Ascending aorta (tissue), 2 donors: ENCODE measurements around the gene ANKS6. TPM values are rescaled to one million over a fixed set of nuclear protein-coding genes. Genes with fewer than 3 reads are reported as not detected.

Experiments used
- DNase-seq, 2 donors: peaks; one replicate each; pipeline ENCODE4 v3.0.0-alpha.2; 2019; ENCODE audit warnings: low spot score in 2 of 2
- H3K27ac ChIP-seq, 2 donors: fragments of 200-600 bp; sonication (generic); one replicate each; pipeline ENCODE4 v1.5.1; 2016 to 2017; ENCODE audit warnings: mild to moderate bottlenecking in 1 of 2
- H3K27me3 ChIP-seq: fragments of 200-600 bp; sonication (generic); one replicate; pipeline ENCODE4 v1.5.1; 2017
- H3K36me3 ChIP-seq, 2 donors: fragments of 200-600 bp; sonication (generic); one replicate each; pipeline ENCODE4 v1.5.1; 2016
- H3K4me1 ChIP-seq, 2 donors: fragments of 200-600 bp; sonication (generic); one replicate each; pipeline ENCODE4 v1.5.1; 2016 to 2017; ENCODE audit warnings: mild to moderate bottlenecking in 1 of 2
- H3K4me3 ChIP-seq, 2 donors: fragments of 200-600 bp; sonication (generic); one replicate each; pipeline ENCODE4 v1.5.1; 2016 to 2017; ENCODE audit warnings: mild to moderate bottlenecking in 1 of 2
- H3K9me3 ChIP-seq, 2 donors: fragments of 200-600 bp; sonication (generic); one replicate each; pipeline ENCODE4 v1.5.1; 2016
- CTCF ChIP-seq, 3 experiments: fragments of 200-600 bp in 2 of 3; fragments of 450-650 bp in 1 of 3; sonication (generic) in 2 of 3; IDR thresholded peaks; one replicate each; pipeline ENCODE4 v1.5.1; 2016 to 2019; ENCODE audit warnings: antibody characterized with exemption in 3 of 3, mild to moderate bottlenecking in 1 of 3, moderate library complexity in 1 of 3
- intact Hi-C: fragments of 100-400 bp; cut with DNase I; formaldehyde crosslinking; loops from one replicate; pipeline ENCODE4 v1.15.1; 2023
- total RNA-seq: library from RNA; depleted of rRNA; stranded (reverse); fragments of >200 nt; gene quantifications from one replicate; pipeline ENCODE4 v1.1.0, GENCODE V29; 2016

Gene ANKS6
- total RNA-seq = 13.0 TPM

- Histone ChIP-seq H3K4me1 (peaks cover 0 to 10% of the 10 kb centered on the region in 2 donors), H3K36me3 (no peaks in the 10 kb centered on the region), H3K27me3 (no peaks in the 10 kb centered on the region), H3K9me3 (no peaks in the 10 kb centered on the region), H3K27ac (peak within 1 kb of the TSS; percentile 67 to 70), H3K4me3 (peak within 1 kb of the TSS; percentile 72)
- intact Hi-C loops = loop anchor here (2.0 to 10.0 kb wide), 7 partner anchors 192 to 1631 kb away; partner anchors contain the start of genes ANP32B, ERP44, INVS and MSANTD3
- TF ChIP-seq CTCF (IDR thresholded peaks at IDR 0.05) = peak in 1 of 3 experiments; percentile 79
- peak; percentile 19 to 89 for DNase-seq
These were observed at the start of gene ANKS6 for GRCh38 chr9:98796364-98797101. Gene ANKS6 (minus strand): TSS chr9:98796555. CDS start chr9:98796491, 64 bp downstream.

- no peak for DNase-seq
- Histone ChIP-seq H3K27me3 (no peaks in the 10 kb centered on the region), H3K4me3 (no peak overlapping the region), H3K36me3 (no peaks in the 10 kb centered on the region), H3K9me3 (no peaks in the 10 kb centered on the region), H3K4me1 (no peaks in the 10 kb centered on the region), H3K27ac (no peak overlapping the region)
- TF ChIP-seq CTCF (IDR thresholded peaks at IDR 0.05) = no peak
- intact Hi-C loops = loop anchor here (5.0 kb wide), 1 partner anchor 296 kb away; no protein-coding TSS in a partner anchor
These were observed 49.7 kb upstream of the ANKS6 start for GRCh38 chr9:98846081-98846480.

GRCh38 chr9:98842510-98842909 lies 46.2 kb upstream of the ANKS6 start:
- no peak overlapping the region for H3K27ac ChIP-seq
- no peaks in the 10 kb centered on the region for H3K27me3 ChIP-seq
- no peaks in the 10 kb centered on the region for H3K9me3 ChIP-seq
- no peak for TF ChIP-seq CTCF (IDR thresholded peaks at IDR 0.05)
- intact Hi-C loops = no loop called here
- no peaks in the 10 kb centered on the region for H3K36me3 ChIP-seq
- no peak for DNase-seq
- H3K4me3 ChIP-seq = no peak overlapping the region
- H3K4me1 ChIP-seq = no peaks in the 10 kb centered on the region

GRCh38 chr9:98839724-98840123 lies 43.4 kb upstream of the ANKS6 start:
- no peak for TF ChIP-seq CTCF (IDR thresholded peaks at IDR 0.05)
- Histone ChIP-seq H3K4me1 (no peaks in the 10 kb centered on the region), H3K27me3 (no peaks in the 10 kb centered on the region), H3K27ac (no peak overlapping the region), H3K36me3 (no peaks in the 10 kb centered on the region), H3K9me3 (no peaks in the 10 kb centered on the region), H3K4me3 (no peak overlapping the region)
- intact Hi-C loops = no loop called here
- no peak for DNase-seq

GRCh38 chr9:98838868-98839565 lies 42.7 kb upstream of the ANKS6 start:
- Histone ChIP-seq H3K27me3 (no peaks in the 10 kb centered on the region), H3K4me1 (no peaks in the 10 kb centered on the region), H3K27ac (no peak overlapping the region), H3K4me3 (no peak overlapping the region), H3K9me3 (no peaks in the 10 kb centered on the region), H3K36me3 (no peaks in the 10 kb centered on the region)
- intact Hi-C loops = no loop called here
- no peak for DNase-seq
- TF ChIP-seq CTCF (IDR thresholded peaks at IDR 0.05) = no peak
